K562 (cell line): ENCODE data around the gene MKNK2. TPM values are rescaled to one million over a fixed set of nuclear protein-coding genes. Genes with fewer than 3 reads are reported as not detected.

Experiments used
- DEAF1 ChIP-seq: fragments of 450-650 bp; formaldehyde crosslinking; IDR thresholded peaks from 2 replicates; pipeline ENCODE4 v1.4.0; 2020; ENCODE audit warnings: mild to moderate bottlenecking, moderate library complexity
- DIDO1 ChIP-seq: fragments of 450-650 bp; IDR thresholded peaks from 2 replicates; pipeline ENCODE4 v1.6.1; 2016; ENCODE audit warnings: low read depth, missing biosample characterization, missing genetic modification characterization
- FOXM1 ChIP-seq, 2 experiments: fragments of 450-650 bp in 1 of 2; sonication (generic) in 1 of 2; formaldehyde crosslinking in 1 of 2; IDR thresholded peaks; 2 replicates each; pipeline versions ENCODE4 v1.6.1 to v1.9.0; 2017 to 2022; ENCODE audit warnings: low read depth in 2 of 2, mild to moderate bottlenecking in 2 of 2, missing genetic modification reagents in 1 of 2, moderate library complexity in 1 of 2
- HCFC1 ChIP-seq: IDR thresholded peaks from 2 replicates; pipeline ENCODE4 v1.6.1; 2012; ENCODE audit warnings: low read depth, low read length, improper control_type of control experiment
- HDAC3 ChIP-seq: fragments of 450-650 bp; IDR thresholded peaks from 2 replicates; pipeline ENCODE4 v1.6.1; 2018; ENCODE audit warnings: borderline replicate concordance, mild to moderate bottlenecking, moderate library complexity; ENCODE audit not compliant: partially characterized antibody
- HSF4 ChIP-seq: fragments of 250-450 bp; sonication (Bioruptor Pico); IDR thresholded peaks from 2 replicates; pipeline ENCODE4 v2.1.2; 2022; ENCODE audit warnings: mild to moderate bottlenecking, moderate library complexity, borderline replicate concordance
- JUN ChIP-seq, 2 experiments: sonication (generic) in 1 of 2; formaldehyde crosslinking in 1 of 2; IDR thresholded peaks; 2 replicates each; pipeline versions ENCODE4 v1.6.1 to v1.8.0; 2012 to 2022; ENCODE audit warnings: borderline replicate concordance in 2 of 2, mild to moderate bottlenecking in 2 of 2, improper control_type of control experiment in 1 of 2, low read depth in 1 of 2, low read length in 1 of 2, missing genetic modification reagents in 1 of 2
- KLF16 ChIP-seq: IDR thresholded peaks from 2 replicates; pipeline ENCODE4 v1.6.1; 2016; ENCODE audit warnings: antibody characterized with exemption
- LEF1 ChIP-seq: fragments of 450-650 bp; IDR thresholded peaks from 2 replicates; pipeline ENCODE4 v1.6.1; 2016; ENCODE audit warnings: mild to moderate bottlenecking
- PRMT5 ChIP-seq: sonication (generic); formaldehyde crosslinking; IDR thresholded peaks from 2 replicates; pipeline ENCODE4 v1.5.0; 2020; ENCODE audit warnings: missing genetic modification reagents
- SMAD2 ChIP-seq: fragments of 150-350 bp; IDR thresholded peaks from 2 replicates; pipeline ENCODE4 v1.6.1; 2014; ENCODE audit warnings: low read depth, mild to moderate bottlenecking, low read length
- TEAD4 ChIP-seq, 2 experiments: sonication (generic) in 1 of 2; formaldehyde crosslinking in 1 of 2; IDR thresholded peaks; 2 replicates each; pipeline versions ENCODE4 v1.6.1 to v1.8.0; 2012 to 2022; ENCODE audit warnings: borderline replicate concordance in 1 of 2, inconsistent platforms in 1 of 2, low read length in 1 of 2, mild to moderate bottlenecking in 1 of 2, missing genetic modification reagents in 1 of 2
- ZBTB2 ChIP-seq: fragments of 450-650 bp; IDR thresholded peaks from 2 replicates; pipeline ENCODE4 v1.6.1; 2016; ENCODE audit warnings: antibody characterized with exemption
- ZNF3 ChIP-seq: fragments of 250-450 bp; sonication (Bioruptor Pico); IDR thresholded peaks from 2 replicates; pipeline ENCODE4 v1.5.0; 2021; ENCODE audit warnings: mild to moderate bottlenecking, moderate library complexity
- ZNF398 ChIP-seq: fragments of 250-450 bp; sonication (Bioruptor Pico); IDR thresholded peaks from 2 replicates; pipeline ENCODE4 v1.8.0; 2021; ENCODE audit warnings: moderate library complexity, mild to moderate bottlenecking, inconsistent platforms
- polyA plus RNA-seq, 8 experiments: library from polyadenylated mRNA; depleted of rRNA in 4 of 8; stranded (reverse) in 5 of 8; unstranded in 3 of 8; fragments of >200 nt; fragmentation: Nextera tagmentation in 2 of 8; fragmentation: Illumina TruSeq in 1 of 8; extraction: Ambion mirVana in 2 of 8; extraction: Trizol in 1 of 8; gene quantifications; 2 replicates each; pipeline versions ENCODE4 v1.2.1 to v1.2.3, GENCODE V29; 2011 to 2014; ENCODE audit warnings: inconsistent platforms in 1 of 8, missing spikeins in 1 of 8
- total RNA-seq, 7 experiments: library from RNA; depleted of rRNA in 6 of 7; stranded (reverse); fragments of >200 nt in 6 of 7; fragmentation: Illumina TruSeq in 2 of 7; extraction: Trizol in 2 of 7; gene quantifications; 2 replicates each; pipeline versions ENCODE4 v1.2.1 to v1.2.3, GENCODE V29; 2011 to 2021; ENCODE audit warnings: low replicate concordance in 1 of 7
- TF ChIP-seq, protein P1 (sequence below): fragments of 200-800 bp; sonication (Bioruptor generic); IDR thresholded peaks from 2 replicates; pipeline ENCODE4 v1.6.1; 2016; ENCODE audit warnings: missing genetic modification characterization, missing compliant biosample characterization

The MKNK2 gene
- total and polyA plus RNA-seq, 9 of the 15 experiments (the other 6 are each of a cell fraction or from before 2014, with no cell fraction given) = 5.1 to 191 (median 51.9) TPM

- TF ChIP-seq LEF1 (no peak), JUN (IDR thresholded peaks at IDR 0.05; ENCODE audit: borderline replicate concordance, low read depth, low read length) (0 out of 2 replicates have a peak, but pooled peaks have one; percentile 25), JUN (CRISPR knock-in tag; IDR thresholded peaks at IDR 0.05; ENCODE audit: borderline replicate concordance) (no peak), HCFC1 (peak; percentile 70), PRMT5 (CRISPR knock-in tag) (no peak), FOXM1 (IDR thresholded peaks at IDR 0.05; ENCODE audit: low read depth) (no peak; the same call in 1 of the 2 replicates), FOXM1 (CRISPR knock-in tag; IDR thresholded peaks at IDR 0.05; ENCODE audit: low read depth) (peak; percentile 21; the same call in 1 of the 2 replicates), ZBTB2 (peak; percentile 91), KLF16 (no peak), ZNF398 (no peak), ZNF3 (CRISPR knock-in tag) (no peak), DIDO1 (tag) (no peak), HSF4 (no peak), HDAC3 (no peak), TEAD4 (IDR thresholded peaks at IDR 0.05; ENCODE audit: low read length) (no peak), TEAD4 (CRISPR knock-in tag; IDR thresholded peaks at IDR 0.05; ENCODE audit: borderline replicate concordance) (no peak), SMAD2 (no peak), DEAF1 (CRISPR knock-in tag) (no peak)
- TF ChIP-seq, protein P1, sequence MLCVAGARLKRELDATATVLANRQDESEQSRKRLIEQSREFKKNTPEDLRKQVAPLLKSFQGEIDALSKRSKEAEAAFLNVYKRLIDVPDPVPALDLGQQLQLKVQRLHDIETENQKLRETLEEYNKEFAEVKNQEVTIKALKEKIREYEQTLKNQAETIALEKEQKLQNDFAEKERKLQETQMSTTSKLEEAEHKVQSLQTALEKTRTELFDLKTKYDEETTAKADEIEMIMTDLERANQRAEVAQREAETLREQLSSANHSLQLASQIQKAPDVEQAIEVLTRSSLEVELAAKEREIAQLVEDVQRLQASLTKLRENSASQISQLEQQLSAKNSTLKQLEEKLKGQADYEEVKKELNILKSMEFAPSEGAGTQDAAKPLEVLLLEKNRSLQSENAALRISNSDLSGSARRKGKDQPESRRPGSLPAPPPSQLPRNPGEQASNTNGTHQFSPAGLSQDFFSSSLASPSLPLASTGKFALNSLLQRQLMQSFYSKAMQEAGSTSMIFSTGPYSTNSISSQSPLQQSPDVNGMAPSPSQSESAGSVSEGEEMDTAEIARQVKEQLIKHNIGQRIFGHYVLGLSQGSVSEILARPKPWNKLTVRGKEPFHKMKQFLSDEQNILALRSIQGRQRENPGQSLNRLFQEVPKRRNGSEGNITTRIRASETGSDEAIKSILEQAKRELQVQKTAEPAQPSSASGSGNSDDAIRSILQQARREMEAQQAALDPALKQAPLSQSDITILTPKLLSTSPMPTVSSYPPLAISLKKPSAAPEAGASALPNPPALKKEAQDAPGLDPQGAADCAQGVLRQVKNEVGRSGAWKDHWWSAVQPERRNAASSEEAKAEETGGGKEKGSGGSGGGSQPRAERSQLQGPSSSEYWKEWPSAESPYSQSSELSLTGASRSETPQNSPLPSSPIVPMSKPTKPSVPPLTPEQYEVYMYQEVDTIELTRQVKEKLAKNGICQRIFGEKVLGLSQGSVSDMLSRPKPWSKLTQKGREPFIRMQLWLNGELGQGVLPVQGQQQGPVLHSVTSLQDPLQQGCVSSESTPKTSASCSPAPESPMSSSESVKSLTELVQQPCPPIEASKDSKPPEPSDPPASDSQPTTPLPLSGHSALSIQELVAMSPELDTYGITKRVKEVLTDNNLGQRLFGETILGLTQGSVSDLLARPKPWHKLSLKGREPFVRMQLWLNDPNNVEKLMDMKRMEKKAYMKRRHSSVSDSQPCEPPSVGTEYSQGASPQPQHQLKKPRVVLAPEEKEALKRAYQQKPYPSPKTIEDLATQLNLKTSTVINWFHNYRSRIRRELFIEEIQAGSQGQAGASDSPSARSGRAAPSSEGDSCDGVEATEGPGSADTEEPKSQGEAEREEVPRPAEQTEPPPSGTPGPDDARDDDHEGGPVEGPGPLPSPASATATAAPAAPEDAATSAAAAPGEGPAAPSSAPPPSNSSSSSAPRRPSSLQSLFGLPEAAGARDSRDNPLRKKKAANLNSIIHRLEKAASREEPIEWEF (CRISPR knock-in tag) = no peak
These were observed at the start of gene MKNK2 (continued) for GRCh38 chr19:2050991-2051772.
